GM18499 (cell line): Measurements from ENCODE around the gene PPP1R14B.

ENCODE experiments used
- ATAC-seq: cut with Tn5 transposase; IDR thresholded peaks from one replicate; pipeline ENCODE4 v1.9.1; 2021; ENCODE audit warnings: moderate number of reproducible peaks; ENCODE audit not compliant: insufficient read depth, unreplicated experiment

The PPP1R14B gene

DNA sequence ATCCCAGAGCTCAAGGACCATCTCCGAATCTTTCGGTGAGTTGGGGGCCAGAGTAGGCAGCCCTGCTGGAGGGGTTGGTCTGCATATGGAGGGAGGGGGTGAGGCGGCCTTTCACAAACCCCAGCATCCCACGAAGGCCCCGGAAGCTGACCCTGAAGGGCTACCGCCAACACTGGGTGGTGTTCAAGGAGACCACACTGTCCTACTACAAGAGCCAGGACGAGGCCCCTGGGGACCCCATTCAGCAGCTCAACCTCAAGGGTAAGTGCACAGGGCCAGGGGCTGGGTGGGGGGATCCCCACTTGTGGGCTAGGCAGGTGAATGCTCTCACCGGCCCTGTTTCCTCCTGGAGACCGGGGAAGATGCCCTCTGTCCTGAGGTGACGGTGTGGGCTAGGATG lies 27.0 kb downstream of the PPP1R14B start:
- no peak for ATAC-seq

DNA sequence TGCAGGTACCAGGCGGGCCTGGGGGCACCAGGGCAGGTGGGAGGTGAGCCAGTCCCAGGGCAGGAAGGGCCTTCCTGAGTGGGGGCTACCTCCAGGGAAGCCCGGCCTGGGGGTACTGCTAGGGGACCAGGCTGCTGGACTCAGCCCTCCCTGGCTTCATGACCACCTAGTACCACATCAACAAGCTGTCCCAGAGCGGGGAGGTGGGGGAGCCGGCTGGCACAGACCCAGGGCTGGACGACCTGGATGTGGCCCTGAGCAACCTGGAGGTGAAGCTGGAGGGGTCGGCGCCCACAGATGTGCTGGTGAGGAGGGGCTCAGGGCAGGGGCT lies 27.4 kb downstream of the PPP1R14B start:
- ATAC-seq: no peak

DNA sequence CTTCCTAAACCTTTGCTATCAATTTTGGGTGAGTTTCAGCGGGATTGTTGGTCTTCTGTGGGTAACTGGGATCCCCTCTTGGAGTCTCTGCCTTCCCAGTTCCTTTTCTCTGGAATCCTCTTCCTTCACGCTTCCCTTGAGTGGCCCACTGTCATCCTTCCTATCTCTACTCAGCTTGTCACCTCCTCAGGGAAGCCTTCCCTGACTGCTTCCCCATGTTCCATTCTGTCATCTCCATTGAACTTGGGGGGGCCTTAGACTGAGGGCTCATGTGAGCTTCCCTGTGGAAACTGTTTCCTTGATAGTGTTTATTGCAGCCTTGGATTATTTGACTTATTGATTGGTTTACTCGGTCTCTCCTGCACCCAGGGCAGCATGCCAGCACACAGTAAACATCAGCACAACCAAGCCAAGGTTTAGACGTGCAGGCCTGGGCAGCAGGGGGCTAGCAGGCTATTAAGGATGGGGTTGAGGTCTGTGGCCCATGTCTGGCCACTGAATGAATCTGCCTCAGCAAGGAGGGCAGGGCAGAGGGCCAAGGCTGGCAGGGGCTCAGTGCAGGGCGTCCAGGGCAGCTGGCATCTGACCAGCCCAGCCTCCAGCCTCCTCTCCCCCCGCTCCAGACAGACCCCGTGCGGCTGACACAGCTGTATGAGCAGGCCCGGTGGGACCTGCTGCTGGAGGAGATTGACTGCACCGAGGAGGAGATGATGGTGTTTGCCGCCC lies 28.0 kb downstream of the PPP1R14B start:
- ATAC-seq: no peak

DNA sequence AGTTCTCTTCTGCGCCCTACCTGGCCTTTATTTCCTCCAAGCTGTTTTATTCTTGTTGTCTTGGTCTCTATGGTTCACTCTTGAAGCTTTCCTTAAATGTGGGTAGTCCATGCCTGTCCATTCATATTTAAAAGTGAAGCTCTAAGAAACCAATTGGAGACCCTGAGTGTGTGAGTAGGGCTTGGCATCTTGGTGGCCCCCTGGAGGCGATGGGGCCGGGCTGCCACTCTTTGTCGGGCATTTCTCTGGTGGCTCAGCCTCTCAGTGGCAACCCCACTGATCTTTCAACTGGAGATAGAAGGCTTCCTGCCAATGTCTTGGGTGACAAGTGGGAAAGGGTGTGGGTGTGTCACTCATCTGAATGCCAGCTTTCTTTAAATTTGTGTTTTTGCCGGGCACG lies 29.9 kb downstream of the PPP1R14B start:
- ATAC-seq: no peak

DNA sequence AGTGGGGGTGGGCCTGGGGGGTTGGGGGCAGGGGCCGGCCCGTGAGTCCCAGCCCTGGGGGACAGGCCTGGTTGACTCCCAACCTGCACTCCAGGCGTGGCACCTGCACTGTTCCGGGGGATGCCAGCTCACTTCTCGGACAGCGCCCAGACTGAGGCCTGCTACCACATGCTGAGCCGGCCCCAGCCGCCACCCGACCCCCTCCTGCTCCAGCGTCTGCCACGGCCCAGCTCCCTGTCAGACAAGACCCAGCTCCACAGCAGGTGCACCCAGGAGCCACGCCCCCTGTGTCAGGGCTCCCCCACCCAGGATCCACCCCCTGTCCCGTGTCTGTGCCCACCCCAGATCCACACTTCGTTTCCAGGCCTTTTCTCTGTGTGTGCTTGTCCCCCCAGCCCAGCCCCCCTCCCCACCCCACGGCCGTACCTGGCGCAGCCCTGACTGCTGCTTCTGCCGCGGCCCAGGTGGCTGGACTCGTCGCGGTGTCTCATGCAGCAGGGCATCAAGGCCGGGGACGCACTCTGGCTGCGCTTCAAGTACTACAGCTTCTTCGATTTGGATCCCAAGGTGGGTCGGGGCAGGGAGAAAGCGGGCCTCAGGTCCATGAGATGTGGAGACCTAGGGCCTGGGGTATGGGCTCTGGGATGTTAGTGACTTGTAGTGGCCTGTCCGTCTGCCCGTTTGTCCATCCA lies 35.4 kb downstream of the PPP1R14B start:
- ATAC-seq: no peak

GRCh38 chr11:64210301-64211020 lies 36.3 kb downstream of the PPP1R14B start:
- ATAC-seq: no peak

- no peak for ATAC-seq
Observed at GRCh38 chr11:64209563-64209843, 37.2 kb downstream of the PPP1R14B start.

- ATAC-seq: no peak
Observed at GRCh38 chr11:64208796-64209562, 37.8 kb downstream of the PPP1R14B start.

DNA sequence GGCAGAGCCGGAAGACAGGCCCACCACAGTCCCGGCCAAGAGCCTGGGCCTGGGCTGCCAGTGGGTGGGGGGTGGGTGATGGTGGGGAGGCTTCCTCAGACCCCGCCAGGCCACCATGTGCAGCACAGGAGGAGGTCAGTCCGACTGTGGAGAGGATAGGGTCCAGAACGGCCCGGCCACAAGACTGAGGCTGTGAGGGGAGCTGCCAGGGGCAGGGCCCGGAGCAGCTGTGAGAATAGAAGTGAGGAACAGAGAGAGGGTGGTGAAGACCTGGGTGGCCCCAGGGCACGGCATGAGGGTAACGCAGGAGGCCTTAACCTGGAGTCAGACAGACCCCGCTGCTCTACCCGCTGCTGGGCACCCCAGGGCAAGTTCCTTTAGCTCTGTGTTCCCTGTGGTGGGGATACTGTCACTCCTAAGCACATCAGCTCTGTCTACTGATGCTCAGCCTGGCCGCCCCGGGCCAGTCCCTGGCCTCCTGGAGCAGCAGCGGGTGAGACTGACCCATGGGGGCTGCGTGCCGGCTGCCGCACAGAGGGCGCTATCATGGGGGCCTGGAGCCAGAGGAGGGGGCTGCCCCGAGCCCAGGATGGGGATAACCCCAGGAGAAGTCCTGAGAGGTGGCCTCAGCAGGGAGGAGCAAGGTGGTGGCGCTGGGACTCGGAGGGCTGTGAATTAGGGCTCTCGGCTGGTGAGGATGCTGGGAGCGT lies 38.5 kb downstream of the PPP1R14B start:
- ATAC-seq: no peak

DNA sequence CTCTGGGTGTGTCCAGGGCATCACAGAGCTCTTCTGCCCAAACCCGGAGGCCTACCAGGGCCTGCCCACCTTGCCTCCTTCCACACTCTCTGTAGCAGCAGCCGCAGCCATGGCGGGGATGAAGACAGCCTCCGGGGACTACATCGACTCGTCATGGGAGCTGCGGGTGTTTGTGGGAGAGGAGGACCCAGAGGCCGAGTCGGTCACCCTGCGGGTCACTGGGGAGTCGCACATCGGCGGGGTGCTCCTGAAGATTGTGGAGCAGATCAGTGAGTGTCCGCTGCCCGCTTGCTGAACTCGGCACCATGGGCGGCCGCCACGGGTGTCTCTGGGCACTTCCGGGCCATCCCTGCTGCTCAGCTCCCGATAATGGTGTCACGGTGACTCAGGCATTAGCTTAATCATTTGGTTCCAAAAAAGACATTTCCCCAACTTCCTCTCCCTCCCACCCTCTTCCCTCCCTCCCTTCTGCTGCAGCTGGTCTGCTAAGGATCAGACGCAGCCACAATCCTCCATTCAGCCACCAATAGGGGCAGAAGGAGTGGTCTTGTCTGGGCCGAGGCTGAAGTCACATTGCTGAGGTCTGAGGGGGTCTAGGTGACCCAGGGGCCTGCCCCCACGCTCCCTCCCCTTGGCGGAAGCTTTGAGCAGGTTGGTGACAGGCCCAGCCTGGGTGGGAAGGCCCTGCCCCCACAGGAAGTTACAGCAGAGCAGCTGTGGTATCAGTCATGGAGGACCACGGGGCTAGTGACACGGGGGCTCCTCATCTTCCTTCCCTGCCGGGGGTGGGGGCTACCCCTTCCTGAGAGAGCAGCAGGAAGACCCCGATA lies 39.3 kb downstream of the PPP1R14B start:
- no peak for ATAC-seq

DNA sequence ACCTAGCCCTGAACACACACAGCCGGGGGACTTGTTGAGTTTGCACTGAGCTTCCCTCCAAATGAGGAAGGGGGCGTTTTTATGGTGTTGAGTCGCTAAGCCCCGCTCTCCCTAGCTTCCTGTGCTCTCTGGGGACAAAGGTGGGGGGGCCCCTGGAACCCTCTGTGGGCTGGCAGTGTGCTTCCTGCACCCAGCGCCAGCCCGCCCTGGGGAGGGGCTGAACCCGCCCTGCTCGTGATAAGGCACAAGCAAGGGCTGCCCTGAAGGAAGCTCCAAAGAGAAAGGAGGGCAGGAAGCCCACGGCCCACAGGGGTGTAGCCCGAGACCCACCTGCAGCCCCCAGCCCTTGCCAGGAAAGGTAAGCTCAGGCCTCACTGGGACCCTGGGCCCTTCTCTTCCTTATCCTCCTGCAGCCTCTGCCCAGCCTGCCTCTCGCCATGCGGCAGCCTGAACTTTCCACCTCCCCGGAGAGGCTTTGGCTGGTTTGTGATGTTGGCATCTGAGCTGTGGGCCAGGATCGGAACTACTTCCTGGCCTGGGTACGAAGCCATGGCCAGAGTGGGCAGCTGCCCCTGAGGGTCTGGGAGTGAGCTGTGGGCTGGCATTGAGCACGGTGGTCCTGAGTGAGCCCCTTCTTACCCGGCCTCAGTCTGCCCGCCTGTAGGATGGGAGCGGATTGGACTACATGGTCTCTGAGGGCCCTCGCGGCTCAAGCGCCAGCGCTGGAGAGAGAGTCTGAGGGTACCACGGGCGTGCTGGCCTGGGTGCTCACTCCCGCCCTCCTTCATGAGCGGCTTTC lies 40.1 kb downstream of the PPP1R14B start, which contains the start of gene FERMT3:
Gene FERMT3, plus strand, starts transcription at position 265 of the 799 bp plus-strand sequence. CDS start 644 bp downstream, outside the sequence.
- ATAC-seq: no peak

- ATAC-seq: no peak
Observed at GRCh38 chr11:64204464-64204989, 42.2 kb downstream of the PPP1R14B start.

GRCh38 chr11:64204080-64204440 lies 42.7 kb downstream of the PPP1R14B start:
- ATAC-seq: no peak

DNA sequence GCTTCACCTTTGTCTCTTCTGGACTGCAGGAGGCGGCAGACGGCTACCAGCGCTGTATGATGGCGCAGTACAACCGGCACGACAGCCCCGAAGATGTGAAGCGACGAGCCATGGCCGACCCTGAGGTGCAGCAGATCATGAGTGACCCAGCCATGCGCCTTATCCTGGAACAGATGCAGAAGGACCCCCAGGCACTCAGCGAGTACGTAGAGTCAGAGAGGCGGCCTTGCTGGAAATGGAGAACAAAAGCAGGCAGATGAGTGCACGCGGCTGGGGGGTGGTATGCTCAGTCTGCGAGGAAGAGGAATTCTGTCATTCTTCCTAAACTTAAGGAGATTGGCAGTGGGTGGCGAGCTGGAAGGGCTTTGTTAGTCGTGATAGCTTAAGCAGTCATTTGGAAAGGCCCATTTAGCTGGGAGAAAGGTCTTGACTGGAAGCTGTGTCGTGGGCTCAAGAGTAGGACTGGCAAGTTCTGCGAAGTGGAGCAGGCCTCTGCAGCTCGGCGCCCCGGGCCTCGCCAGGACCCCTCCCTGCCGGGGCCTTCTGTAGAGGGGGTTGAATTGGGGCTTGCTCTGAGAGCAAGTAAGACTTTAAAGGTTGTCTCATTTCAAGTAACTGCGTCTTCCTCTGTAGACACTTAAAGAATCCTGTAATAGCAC lies 43.2 kb downstream of the PPP1R14B start:
- no peak for ATAC-seq

DNA sequence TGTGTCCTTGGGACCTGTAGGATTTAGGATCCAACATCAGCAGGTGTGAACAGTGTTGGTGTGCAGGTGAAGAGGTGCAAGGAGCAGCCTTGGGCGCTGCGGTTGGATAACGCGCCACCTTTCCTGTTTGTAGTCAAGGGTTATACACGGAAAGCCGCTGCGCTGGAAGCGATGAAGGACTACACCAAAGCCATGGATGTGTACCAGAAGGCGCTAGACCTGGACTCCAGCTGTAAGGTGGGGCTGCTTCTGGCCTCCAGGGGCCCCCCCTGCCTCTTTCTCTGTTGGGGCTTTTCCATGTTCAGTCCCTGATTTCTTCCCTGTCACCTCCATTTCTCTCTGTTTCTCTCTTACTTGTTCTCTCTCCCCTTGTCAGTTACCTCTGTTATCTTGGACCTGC lies 43.8 kb downstream of the PPP1R14B start:
- no peak for ATAC-seq

GRCh38 chr11:64201543-64201942 lies 45.2 kb downstream of the PPP1R14B start:
- no peak for ATAC-seq

GRCh38 chr11:64198511-64198910 lies 48.2 kb downstream of the PPP1R14B start:
- ATAC-seq: no peak

GRCh38 chr11:64196626-64197025 lies 50.1 kb downstream of the PPP1R14B start:
- ATAC-seq: no peak
